Skeletal muscle tissue (tissue), 4 donors: ENCODE results near the gene TAS2R16. TPM values are rescaled to one million over a fixed set of nuclear protein-coding genes. Genes with fewer than 3 reads are reported as not detected.

ENCODE experiments used
- H3K27ac ChIP-seq: one replicate; pipeline ENCODE4 v1.7.0; 2013; ENCODE audit warnings: mild to moderate bottlenecking, low read depth, low read length, inconsistent platforms
- H3K27me3 ChIP-seq, 3 donors: one replicate each; pipeline ENCODE4 v1.7.0; 2013; ENCODE audit warnings: low read length in 3 of 3; ENCODE audit not compliant: control insufficient read depth in 3 of 3, insufficient read depth in 3 of 3
- H3K36me3 ChIP-seq, 3 donors: one replicate each; pipeline ENCODE4 v1.7.0; 2013; ENCODE audit warnings: low read length in 3 of 3; ENCODE audit not compliant: control insufficient read depth in 3 of 3, insufficient read depth in 3 of 3
- H3K4me1 ChIP-seq, 3 donors: one replicate each; pipeline ENCODE4 v1.7.0; 2013; ENCODE audit warnings: low read length in 3 of 3, mild to moderate bottlenecking in 3 of 3; ENCODE audit not compliant: control insufficient read depth in 3 of 3, insufficient read depth in 3 of 3
- H3K4me3 ChIP-seq, 3 donors: one replicate each; pipeline ENCODE4 v1.7.0; 2013; ENCODE audit warnings: low read length in 3 of 3
- H3K9ac ChIP-seq, 3 donors: one replicate each; pipeline ENCODE4 v1.7.0; 2013; ENCODE audit warnings: low read length in 3 of 3, mild to moderate bottlenecking in 3 of 3, moderate library complexity in 2 of 3, low read depth in 1 of 3
- H3K9me3 ChIP-seq, 3 donors: one replicate each; pipeline ENCODE4 v1.7.0; 2013; ENCODE audit warnings: low read length in 3 of 3; ENCODE audit not compliant: control insufficient read depth in 3 of 3
- total RNA-seq: library from RNA; depleted of rRNA; stranded (reverse); fragments of >200 nt; gene quantifications from one replicate; pipeline ENCODE4 v1.2.3, GENCODE V29; 2014
- donor health status: Osteomylitis.

The TAS2R16 gene, protein sequence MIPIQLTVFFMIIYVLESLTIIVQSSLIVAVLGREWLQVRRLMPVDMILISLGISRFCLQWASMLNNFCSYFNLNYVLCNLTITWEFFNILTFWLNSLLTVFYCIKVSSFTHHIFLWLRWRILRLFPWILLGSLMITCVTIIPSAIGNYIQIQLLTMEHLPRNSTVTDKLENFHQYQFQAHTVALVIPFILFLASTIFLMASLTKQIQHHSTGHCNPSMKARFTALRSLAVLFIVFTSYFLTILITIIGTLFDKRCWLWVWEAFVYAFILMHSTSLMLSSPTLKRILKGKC
- total RNA-seq = not detected

DNA sequence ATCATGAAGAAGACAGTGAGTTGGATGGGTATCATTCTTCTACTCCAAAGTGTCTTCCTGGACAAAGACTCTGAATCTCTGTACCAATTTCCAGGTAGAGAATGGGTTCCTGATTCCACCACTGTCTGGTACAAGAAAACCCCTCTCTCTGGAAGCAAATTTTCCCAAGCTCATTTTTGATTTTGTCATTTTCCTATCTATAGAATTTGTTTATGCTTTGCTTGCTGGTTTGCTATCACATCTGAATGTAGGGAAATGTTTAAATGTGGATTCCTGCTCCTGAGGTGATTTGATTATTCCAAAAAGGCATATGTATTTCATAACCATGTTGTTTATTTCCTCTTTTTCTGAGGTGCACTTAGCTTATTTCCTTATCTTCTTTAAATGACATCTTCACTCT is at the start of gene TAS2R16:
Gene TAS2R16 (minus strand): TSS at position 101 of the 400 bp plus-strand sequence. CDS start 66 bp downstream, at position 35.
- no peaks in the 10 kb centered on the region for H3K36me3 ChIP-seq
- H3K9ac ChIP-seq = no peak within 1 kb of the TSS
- H3K4me1 ChIP-seq = no peaks in the 10 kb centered on the region
- H3K9me3 ChIP-seq = no peaks in the 10 kb centered on the region
- no peaks in the 10 kb centered on the region for H3K27me3 ChIP-seq
- no peak within 1 kb of the TSS for H3K27ac ChIP-seq
- no peak within 1 kb of the TSS for H3K4me3 ChIP-seq

DNA sequence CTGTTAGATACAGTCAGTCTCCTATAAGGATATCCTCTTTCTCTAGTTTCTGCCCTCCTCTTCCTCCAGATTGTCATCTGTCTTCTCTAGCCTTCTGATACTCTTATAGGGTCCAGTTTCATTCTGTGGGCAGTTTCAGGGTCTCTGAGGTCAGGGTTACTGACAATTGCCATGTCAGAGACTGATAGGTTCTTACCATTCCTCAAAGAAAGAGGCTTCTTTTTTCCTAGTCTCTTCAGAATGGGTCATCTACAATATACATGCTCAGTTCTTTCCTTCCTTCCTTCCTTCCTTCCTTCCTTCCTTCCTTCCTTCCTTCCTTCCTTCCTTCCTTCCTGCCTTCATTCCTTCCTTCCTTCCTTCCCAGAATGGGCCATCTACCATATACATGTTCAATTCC is 48.1 kb upstream of the TAS2R16 start:
- Histone ChIP-seq H3K4me1 (no peaks in the 10 kb centered on the region), H3K36me3 (no peaks in the 10 kb centered on the region), H3K27ac (no peak overlapping the region), H3K27me3 (no peaks in the 10 kb centered on the region), H3K9ac (no peak overlapping the region), H3K4me3 (no peak overlapping the region), H3K9me3 (no peaks in the 10 kb centered on the region)

DNA sequence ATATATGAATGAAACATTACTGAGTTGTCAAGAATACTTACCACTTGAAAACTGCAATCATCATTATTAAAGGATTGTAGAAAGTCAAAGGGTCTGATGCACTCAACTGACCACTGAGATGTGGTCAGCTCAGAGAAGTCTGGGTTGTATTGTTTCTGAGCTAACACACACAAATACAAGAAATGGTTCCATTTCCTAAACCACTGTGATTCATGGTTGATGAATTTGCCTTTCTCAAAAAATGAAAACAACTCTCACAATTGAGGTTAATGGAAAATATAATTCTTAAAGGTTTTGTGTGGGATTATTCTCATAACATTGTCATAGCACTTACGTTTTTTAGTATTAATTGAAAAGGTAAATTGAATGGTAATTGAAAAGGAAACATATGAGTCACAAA is 45.6 kb upstream of the TAS2R16 start:
- no peaks in the 10 kb centered on the region for H3K9me3 ChIP-seq
- no peaks in the 10 kb centered on the region for H3K27me3 ChIP-seq
- H3K4me1 ChIP-seq = no peaks in the 10 kb centered on the region
- no peak overlapping the region for H3K27ac ChIP-seq
- no peak overlapping the region for H3K4me3 ChIP-seq
- no peaks in the 10 kb centered on the region for H3K36me3 ChIP-seq
- H3K9ac ChIP-seq = no peak overlapping the region

DNA sequence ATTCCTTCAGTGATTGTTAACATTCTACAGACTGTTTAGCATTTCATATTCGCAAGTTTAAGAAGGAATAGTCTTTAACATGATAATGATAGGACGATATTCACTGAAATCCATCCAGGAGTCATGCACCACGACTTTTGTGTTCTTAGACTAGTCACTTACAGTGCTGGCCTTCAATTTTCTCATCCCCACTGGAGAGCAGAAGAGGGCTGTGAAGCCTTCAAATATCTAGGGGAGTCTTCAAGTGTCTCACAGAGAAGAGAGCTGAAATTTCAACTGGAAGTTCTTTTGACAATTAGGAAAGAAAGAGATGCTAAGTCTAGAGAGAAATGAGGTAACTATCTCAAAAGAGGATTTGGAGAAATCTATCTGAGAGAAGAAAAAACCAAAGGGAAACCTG is 43.8 kb upstream of the TAS2R16 start:
- H3K4me3 ChIP-seq = no peak overlapping the region

DNA sequence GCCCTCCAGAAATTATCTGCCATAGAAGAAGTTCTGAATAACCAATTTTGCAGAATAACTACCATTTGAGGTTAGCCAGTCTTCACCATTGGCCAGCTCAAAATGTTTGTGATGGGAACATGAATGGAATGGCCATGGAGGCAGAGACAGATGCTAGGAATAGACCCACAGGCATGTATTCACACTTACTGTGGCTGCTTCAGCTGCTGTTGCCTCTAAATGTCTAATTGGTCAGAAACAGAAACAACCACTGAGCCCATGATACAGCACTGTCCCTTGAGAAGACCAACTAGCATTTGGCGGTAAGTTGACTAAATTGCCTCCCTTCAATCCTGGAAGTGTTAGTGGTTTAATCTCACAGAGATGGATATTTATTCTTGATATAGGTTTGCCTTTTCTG is 38.6 kb upstream of the TAS2R16 start:
- Histone ChIP-seq H3K4me1 (no peaks in the 10 kb centered on the region), H3K27me3 (no peaks in the 10 kb centered on the region), H3K36me3 (no peaks in the 10 kb centered on the region), H3K27ac (no peak overlapping the region), H3K4me3 (no peak overlapping the region), H3K9ac (no peak overlapping the region), H3K9me3 (peaks cover 0 to 5% (median 0%) of the 10 kb centered on the region in 3 donors)

More for the DNA sequence above, 43.8 kb upstream of the TAS2R16 start:
- Histone ChIP-seq H3K27ac (no peak overlapping the region), H3K9ac (no peak overlapping the region), H3K9me3 (no peaks in the 10 kb centered on the region), H3K27me3 (no peaks in the 10 kb centered on the region), H3K4me1 (no peaks in the 10 kb centered on the region), H3K36me3 (no peaks in the 10 kb centered on the region)

DNA sequence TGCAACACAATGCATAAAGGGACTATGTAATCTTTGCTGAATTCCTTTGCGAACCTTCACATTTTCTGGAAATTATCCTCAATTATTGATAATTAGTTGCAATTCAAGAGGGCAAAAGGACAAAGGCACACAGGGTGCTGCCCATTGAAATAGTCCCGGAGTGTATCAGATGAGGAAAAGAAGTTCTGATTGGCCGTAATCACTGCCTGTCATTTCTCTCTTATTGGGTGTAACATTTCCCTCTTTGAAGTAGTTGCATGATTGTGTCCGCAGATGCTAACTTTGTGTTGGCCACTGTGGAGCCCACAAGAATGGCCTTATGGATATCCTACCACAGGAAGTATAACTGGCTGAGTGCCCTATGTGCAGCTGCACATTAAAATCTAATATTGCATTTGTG is 35.1 kb upstream of the TAS2R16 start:
- H3K4me3 ChIP-seq = no peak overlapping the region
- no peaks in the 10 kb centered on the region for H3K27me3 ChIP-seq
- H3K4me1 ChIP-seq = no peaks in the 10 kb centered on the region
- H3K36me3 ChIP-seq = no peaks in the 10 kb centered on the region
- H3K9ac ChIP-seq = no peak overlapping the region
- peaks cover 0 to 5% (median 0%) of the 10 kb centered on the region in 3 donors for H3K9me3 ChIP-seq
- H3K27ac ChIP-seq = no peak overlapping the region

DNA sequence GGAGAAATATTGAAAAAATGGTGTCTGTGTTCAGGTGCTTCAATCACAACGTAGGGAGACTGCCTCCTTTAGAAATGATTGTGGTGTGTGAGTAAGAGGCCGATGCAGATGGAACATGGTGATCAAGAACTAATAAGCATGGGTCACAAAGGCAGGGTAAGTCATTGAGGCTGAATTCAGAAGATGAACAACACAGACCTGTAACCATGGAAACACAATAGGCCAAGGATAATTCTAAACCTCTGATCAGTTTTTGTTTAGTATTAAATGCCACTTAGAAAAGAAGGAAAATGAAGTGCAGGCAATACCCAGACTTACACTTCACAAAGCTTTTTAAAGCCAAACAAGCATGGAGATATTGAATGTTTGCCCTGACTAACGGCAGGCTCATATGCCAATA is 32.8 kb upstream of the TAS2R16 start:
- Histone ChIP-seq H3K9ac (no peak overlapping the region), H3K9me3 (peaks cover 0 to 4% (median 0%) of the 10 kb centered on the region in 3 donors), H3K27ac (no peak overlapping the region), H3K4me1 (no peaks in the 10 kb centered on the region), H3K36me3 (no peaks in the 10 kb centered on the region), H3K27me3 (no peaks in the 10 kb centered on the region), H3K4me3 (no peak overlapping the region)

DNA sequence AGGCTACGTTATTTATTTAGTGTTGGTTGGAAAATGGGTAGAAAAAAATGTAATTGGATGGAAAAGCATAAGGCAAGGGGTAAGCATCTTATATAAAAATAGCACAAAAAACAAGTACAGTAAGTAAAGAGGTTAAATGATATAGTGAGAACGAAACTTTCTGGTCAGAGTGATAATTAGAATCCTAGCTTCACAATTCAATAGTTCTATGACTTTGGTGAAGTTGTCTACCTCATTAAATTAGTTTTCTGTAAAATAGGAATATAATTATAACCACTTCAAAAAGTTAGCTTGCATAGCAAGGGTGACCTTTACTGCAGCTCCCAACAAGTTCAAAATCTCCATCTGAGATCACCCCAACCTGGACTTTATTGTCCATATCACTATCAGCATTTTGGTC is 30.8 kb upstream of the TAS2R16 start:
- H3K27me3 ChIP-seq = no peaks in the 10 kb centered on the region
- no peaks in the 10 kb centered on the region for H3K4me1 ChIP-seq
- H3K9ac ChIP-seq = no peak overlapping the region
- no peak overlapping the region for H3K4me3 ChIP-seq
- no peaks in the 10 kb centered on the region for H3K9me3 ChIP-seq
- H3K27ac ChIP-seq = no peak overlapping the region
- H3K36me3 ChIP-seq = no peaks in the 10 kb centered on the region

DNA sequence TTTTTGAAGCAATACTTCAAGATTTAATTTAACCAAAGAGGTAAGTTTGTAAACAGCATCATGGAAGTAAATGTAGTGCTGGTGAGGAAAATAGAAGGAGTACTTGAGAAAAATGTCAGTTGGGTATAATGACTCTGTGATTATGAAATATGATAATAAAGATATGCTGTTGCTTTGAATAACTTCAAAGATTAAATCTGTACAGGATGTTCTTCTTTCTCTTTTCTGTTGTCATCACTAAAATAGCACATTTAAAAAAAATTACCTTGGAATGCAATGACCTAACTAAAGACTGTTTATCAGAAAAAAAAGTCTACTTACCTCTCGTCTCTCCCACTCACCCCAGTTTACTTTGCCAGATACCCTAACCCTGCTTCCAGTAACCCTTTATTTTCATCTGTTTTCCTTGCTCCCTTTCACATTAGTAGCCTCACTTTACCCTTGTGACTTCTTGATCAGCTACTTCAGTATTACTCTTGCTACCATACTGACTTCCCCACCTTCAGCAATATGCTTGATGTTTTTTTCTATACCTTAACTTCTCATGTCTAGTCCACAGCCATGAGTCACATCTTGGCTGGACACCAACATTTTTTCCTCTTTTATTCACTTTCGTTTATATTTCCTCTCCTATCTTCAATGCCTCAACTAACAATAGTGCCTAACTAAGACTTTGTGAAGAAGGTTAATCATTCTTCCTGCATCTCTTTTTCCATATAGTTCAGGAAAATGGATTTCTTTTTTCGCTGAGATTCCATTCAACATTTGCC is 29.7 kb upstream of the TAS2R16 start:
- Histone ChIP-seq H3K27me3 (no peaks in the 10 kb centered on the region), H3K4me3 (no peak overlapping the region), H3K27ac (no peak overlapping the region), H3K36me3 (no peaks in the 10 kb centered on the region), H3K9ac (no peak overlapping the region), H3K4me1 (no peaks in the 10 kb centered on the region), H3K9me3 (no peaks in the 10 kb centered on the region)

DNA sequence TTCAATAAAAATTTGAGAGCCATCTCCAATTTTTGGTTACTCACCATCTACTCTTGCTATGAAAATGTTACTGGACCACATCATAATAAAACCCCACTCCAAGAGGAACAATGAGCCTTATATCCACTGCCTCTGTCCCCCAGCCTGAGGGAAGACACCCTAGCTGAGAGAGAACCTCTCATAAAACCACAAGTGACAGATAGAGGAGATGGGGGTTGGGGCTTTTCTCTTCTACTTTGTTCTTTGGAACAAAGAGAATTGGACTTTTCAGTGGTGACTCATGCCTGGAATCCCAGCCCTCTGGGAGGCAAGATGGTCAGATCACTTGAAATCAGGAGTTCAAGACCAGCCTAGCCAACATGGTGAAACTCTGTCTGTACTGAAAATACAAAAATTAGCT is 27.6 kb upstream of the TAS2R16 start:
- Histone ChIP-seq H3K9me3 (no peaks in the 10 kb centered on the region), H3K27me3 (no peaks in the 10 kb centered on the region), H3K4me1 (no peaks in the 10 kb centered on the region), H3K4me3 (no peak overlapping the region), H3K36me3 (no peaks in the 10 kb centered on the region), H3K27ac (no peak overlapping the region), H3K9ac (no peak overlapping the region)
